DMS 273 (cell line): Measurements from ENCODE around the gene LTBR.
"Not testable (repeated sequence)": the region's sequence is repeated elsewhere in the genome, so short reads cannot be mapped to it uniquely, and the experiment has no call there.

Experiments used
- DNase-seq: peaks from one replicate; lab custom pipeline; 2025; ENCODE audit not compliant: unreplicated experiment; lab: John Stamatoyannopoulos, UW

LTBR gene

GRCh38 chr12:6383572-6384498 is at the start of gene LTBR:
Gene LTBR, plus strand, starts transcription at chr12:6384162. Its CDS starts 197 bp downstream, at chr12:6384359.
- DNase-seq, result no peak

- no peak for DNase-seq
These were observed 49.6 kb upstream of the LTBR start for GRCh38 chr12:6334359-6334758.

- no peak for DNase-seq
These were observed 49.0 kb upstream of the LTBR start for GRCh38 chr12:6334940-6335450.

GRCh38 chr12:6335451-6336078 is 48.4 kb upstream of the LTBR start:
- peak; percentile 76 for DNase-seq

GRCh38 chr12:6336079-6336888 is 47.7 kb upstream of the LTBR start:
- DNase-seq, result peak; percentile 95

GRCh38 chr12:6336889-6337853 is 46.8 kb upstream of the LTBR start:
- DNase-seq, result no peak

- no peak for DNase-seq
These were observed 46.0 kb upstream of the LTBR start for GRCh38 chr12:6337958-6338433.

- not testable (repeated sequence) for DNase-seq
These were observed 45.4 kb upstream of the LTBR start for GRCh38 chr12:6338536-6338935.

- DNase-seq, result no peak
These were observed 45.0 kb upstream of the LTBR start for GRCh38 chr12:6338955-6339354.

GRCh38 chr12:6340032-6340638 is 43.8 kb upstream of the LTBR start:
- DNase-seq, result peak; percentile 22

- peak; percentile 36 for DNase-seq
These were observed 43.1 kb upstream of the LTBR start for GRCh38 chr12:6340745-6341416.

GRCh38 chr12:6341417-6342139 is 42.4 kb upstream of the LTBR start, which contains the start of gene TNFRSF1A:
Gene TNFRSF1A, minus strand, starts transcription at chr12:6342076. Its CDS starts 262 bp downstream, at chr12:6341814.
- DNase-seq, result peak; percentile 68

GRCh38 chr12:6342140-6342889 is 41.6 kb upstream of the LTBR start:
- no peak for DNase-seq

GRCh38 chr12:6343518-6343917 is 40.4 kb upstream of the LTBR start:
- DNase-seq, result no peak

- not testable (repeated sequence) for DNase-seq
These were observed 39.8 kb upstream of the LTBR start for GRCh38 chr12:6344101-6344660.

- no peak for DNase-seq
These were observed 38.5 kb upstream of the LTBR start for GRCh38 chr12:6345319-6346091.
